HG02571 (cell line): ENCODE measurements around the gene CST6.

ENCODE experiments used
- ATAC-seq: cut with Tn5 transposase; IDR thresholded peaks from one replicate; pipeline ENCODE4 v1.9.1; 2021; ENCODE audit warnings: mild to moderate bottlenecking, moderate library complexity; ENCODE audit not compliant: unreplicated experiment

CST6 gene

GRCh38 chr11:66044757-66045156, 32.9 kb downstream of the CST6 start:
- ATAC-seq: no peak

- ATAC-seq: peak; percentile 53
Observed at GRCh38 chr11:66045177-66045639, 33.4 kb downstream of the CST6 start.

- no peak for ATAC-seq
Observed at GRCh38 chr11:66046901-66047300, 35.1 kb downstream of the CST6 start.

- no peak for ATAC-seq
Observed at GRCh38 chr11:66047541-66048365, 35.9 kb downstream of the CST6 start.

GRCh38 chr11:66048547-66049323, 36.9 kb downstream of the CST6 start, which contains the start of gene GAL3ST3:
GAL3ST3 (minus strand) TSS chr11:66049161; CDS start chr11:66045415, 3,746 bp downstream.
- ATAC-seq: no peak

- no peak for ATAC-seq
Observed at GRCh38 chr11:66050581-66051231, 38.9 kb downstream of the CST6 start.

- no peak for ATAC-seq
Observed at GRCh38 chr11:66051371-66051765, 39.6 kb downstream of the CST6 start.

- peak; percentile 91 for ATAC-seq
Observed at GRCh38 chr11:66051766-66052663, 40.2 kb downstream of the CST6 start, which contains the start of gene SF3B2. SF3B2 (plus strand) TSS chr11:66052364; CDS start chr11:66052385, 21 bp downstream.

- ATAC-seq: no peak
Observed at GRCh38 chr11:66052664-66052982, 40.8 kb downstream of the CST6 start.

GRCh38 chr11:66055021-66055420, 43.2 kb downstream of the CST6 start:
- no peak for ATAC-seq

- no peak for ATAC-seq
Observed at GRCh38 chr11:66056501-66056900, 44.7 kb downstream of the CST6 start.

GRCh38 chr11:66059966-66060680, 48.3 kb downstream of the CST6 start:
- no peak for ATAC-seq

GRCh38 chr11:66061268-66061667, 49.5 kb downstream of the CST6 start:
- ATAC-seq: no peak

- ATAC-seq: no peak
Observed at GRCh38 chr11:66062408-66062807, 50.6 kb downstream of the CST6 start.
